Trophoblast cell (in vitro differentiated cells and primary cell): Measurements from ENCODE around the gene CLCN7.

Experiments
- DNase-seq, 2 donors: peaks; one replicate each; pipeline ENCODE4 v3.0.0-alpha.2; 2016
- H2AFZ ChIP-seq: 2 replicates; pipeline ENCODE4 v1.6.1; 2013; ENCODE audit warnings: low read length, moderate library complexity, mild to moderate bottlenecking; ENCODE audit not compliant: insufficient read depth, poor library complexity
- H2AK5ac ChIP-seq: 2 replicates; pipeline ENCODE4 v1.6.1; 2013; ENCODE audit warnings: mild to moderate bottlenecking, low read length
- H2BK120ac ChIP-seq: 2 replicates; pipeline ENCODE4 v1.6.1; 2013; ENCODE audit warnings: low read length, mild to moderate bottlenecking, moderate library complexity; ENCODE audit not compliant: insufficient read depth, poor library complexity
- H2BK12ac ChIP-seq: 2 replicates; pipeline ENCODE4 v1.6.1; 2013; ENCODE audit warnings: mild to moderate bottlenecking, low read length, moderate library complexity
- H2BK5ac ChIP-seq: 2 replicates; pipeline ENCODE4 v1.6.1; 2013; ENCODE audit warnings: low read length, low read depth, moderate library complexity, mild to moderate bottlenecking; ENCODE audit not compliant: poor library complexity
- H3K14ac ChIP-seq: 2 replicates; pipeline ENCODE4 v1.6.1; 2013; ENCODE audit warnings: mild to moderate bottlenecking, low read length
- H3K18ac ChIP-seq: 2 replicates; pipeline ENCODE4 v1.6.1; 2013; ENCODE audit warnings: mild to moderate bottlenecking, low read length
- H3K23ac ChIP-seq: 2 replicates; pipeline ENCODE4 v1.6.1; 2013; ENCODE audit warnings: low read length
- H3K27ac ChIP-seq: 2 replicates; pipeline ENCODE4 v1.5.1; 2013; ENCODE audit warnings: low read depth, mild to moderate bottlenecking, inconsistent platforms, low read length, moderate library complexity
- H3K27me3 ChIP-seq: 2 replicates; pipeline ENCODE4 v1.6.1; 2013; ENCODE audit warnings: inconsistent platforms, mild to moderate bottlenecking, low read length, moderate library complexity; ENCODE audit not compliant: insufficient read depth
- H3K36me3 ChIP-seq, 2 experiments: 1 replicate in 1 of 2; 2 replicates in 1 of 2; pipeline ENCODE4 v1.6.1; 2013; ENCODE audit warnings: low read length in 2 of 2, mild to moderate bottlenecking in 2 of 2, moderate library complexity in 1 of 2; ENCODE audit not compliant: insufficient read depth in 2 of 2, control insufficient read depth in 1 of 2
- H3K4ac ChIP-seq: 2 replicates; pipeline ENCODE4 v1.6.1; 2013; ENCODE audit warnings: low read depth, mild to moderate bottlenecking, low read length, moderate library complexity
- H3K4me1 ChIP-seq, 2 experiments: 1 replicate in 1 of 2; 2 replicates in 1 of 2; pipeline ENCODE4 v1.6.1; 2013; ENCODE audit warnings: low read length in 2 of 2, mild to moderate bottlenecking in 2 of 2, moderate library complexity in 1 of 2; ENCODE audit not compliant: insufficient read depth in 2 of 2, control insufficient read depth in 1 of 2
- H3K4me2 ChIP-seq: 2 replicates; pipeline ENCODE4 v1.6.1; 2013; ENCODE audit warnings: inconsistent platforms, mild to moderate bottlenecking, low read length, moderate library complexity
- H3K4me3 ChIP-seq: 2 replicates; pipeline ENCODE4 v1.5.1; 2013; ENCODE audit warnings: mild to moderate bottlenecking, low read depth, low read length, inconsistent platforms
- H3K79me1 ChIP-seq: one replicate; pipeline ENCODE4 v1.6.1; 2013; ENCODE audit warnings: low read length
- H3K79me2 ChIP-seq: 2 replicates; pipeline ENCODE4 v1.6.1; 2013; ENCODE audit warnings: low read length, mild to moderate bottlenecking; ENCODE audit not compliant: control insufficient read depth, insufficient read depth, poor library complexity
- H3K9ac ChIP-seq: 2 replicates; pipeline ENCODE4 v1.6.1; 2013; ENCODE audit warnings: mild to moderate bottlenecking, low read length
- H3K9me3 ChIP-seq: 2 replicates; pipeline ENCODE4 v1.6.1; 2013; ENCODE audit warnings: low read depth, mild to moderate bottlenecking, control low read depth, inconsistent platforms, low read length; ENCODE audit not compliant: insufficient read depth
- H4K12ac ChIP-seq: 2 replicates; pipeline ENCODE4 v1.6.1; 2013; ENCODE audit warnings: low read depth, mild to moderate bottlenecking, low read length, moderate library complexity
- H4K8ac ChIP-seq: 2 replicates; pipeline ENCODE4 v1.6.1; 2013; ENCODE audit warnings: low read depth, mild to moderate bottlenecking, low read length, moderate library complexity
- H4K91ac ChIP-seq: one replicate; pipeline ENCODE4 v1.6.1; 2013; ENCODE audit warnings: low read depth, mild to moderate bottlenecking, low read length, moderate library complexity
- WGBS: extraction: QIAGEN DNeasy Blood & Tissue Kit; methylation state at CpG from one replicate; pipeline ENCODE4 v1.1.7; 2013; ENCODE audit warnings: missing lambda C conversion rate; ENCODE audit not compliant: insufficient read length, insufficient coverage; ENCODE audit errors: extremely low coverage; 5-methylcytosine and 5-hydroxymethylcytosine counted together

CLCN7 gene

DNA sequence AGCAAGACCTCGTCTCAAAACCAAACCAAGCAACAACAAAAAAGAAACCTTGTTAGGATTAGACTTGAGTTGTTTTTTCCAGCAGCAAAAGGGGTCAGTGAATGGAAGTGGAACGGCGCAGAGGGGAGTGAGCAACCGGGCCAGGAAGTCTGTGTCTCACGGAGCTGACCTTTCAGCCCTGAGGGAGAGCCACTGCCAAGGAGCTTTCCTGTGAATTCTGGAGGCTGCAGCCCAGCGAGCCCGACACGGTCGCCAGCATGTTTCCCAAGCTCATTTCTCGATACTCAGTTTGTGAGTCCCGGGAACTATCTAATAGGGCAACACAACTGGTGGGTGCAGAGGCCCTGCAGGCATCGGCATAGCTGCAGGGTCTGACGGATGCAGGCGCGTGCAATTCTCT is 37.9 kb upstream of the CLCN7 start:
- no peaks in the 10 kb centered on the region for H3K27me3 ChIP-seq
- no peak overlapping the region for H2AK5ac ChIP-seq
- H2AFZ ChIP-seq, result no peak overlapping the region
- no peaks in the 10 kb centered on the region for H3K4me1 ChIP-seq
- no peak overlapping the region for H3K4ac ChIP-seq
- H3K79me2 ChIP-seq, result no peaks in the 10 kb centered on the region
- H3K79me1 ChIP-seq, result no peaks in the 10 kb centered on the region
- H3K36me3 ChIP-seq, result peaks cover 27 to 30% of the 10 kb centered on the region in 2 experiments
- no peak overlapping the region for H3K23ac ChIP-seq
- H3K14ac ChIP-seq, result no peak overlapping the region
- no peak overlapping the region for H4K91ac ChIP-seq
- no peak overlapping the region for H2BK120ac ChIP-seq
- no peak overlapping the region for H3K18ac ChIP-seq
- H4K8ac ChIP-seq, result no peak overlapping the region
- no peak overlapping the region for H3K9ac ChIP-seq
- H3K4me3 ChIP-seq, result no peak overlapping the region
- H3K27ac ChIP-seq, result no peak overlapping the region
- no peak overlapping the region for H4K12ac ChIP-seq
- no peak for DNase-seq
- no peak overlapping the region for H2BK5ac ChIP-seq
- H3K4me2 ChIP-seq, result no peak overlapping the region
- WGBS, result no CpG with 5 or more reads among the region's 15 CpGs
- H2BK12ac ChIP-seq, result no peak overlapping the region
- H3K9me3 ChIP-seq, result peaks cover 3% of the 10 kb centered on the region

DNA sequence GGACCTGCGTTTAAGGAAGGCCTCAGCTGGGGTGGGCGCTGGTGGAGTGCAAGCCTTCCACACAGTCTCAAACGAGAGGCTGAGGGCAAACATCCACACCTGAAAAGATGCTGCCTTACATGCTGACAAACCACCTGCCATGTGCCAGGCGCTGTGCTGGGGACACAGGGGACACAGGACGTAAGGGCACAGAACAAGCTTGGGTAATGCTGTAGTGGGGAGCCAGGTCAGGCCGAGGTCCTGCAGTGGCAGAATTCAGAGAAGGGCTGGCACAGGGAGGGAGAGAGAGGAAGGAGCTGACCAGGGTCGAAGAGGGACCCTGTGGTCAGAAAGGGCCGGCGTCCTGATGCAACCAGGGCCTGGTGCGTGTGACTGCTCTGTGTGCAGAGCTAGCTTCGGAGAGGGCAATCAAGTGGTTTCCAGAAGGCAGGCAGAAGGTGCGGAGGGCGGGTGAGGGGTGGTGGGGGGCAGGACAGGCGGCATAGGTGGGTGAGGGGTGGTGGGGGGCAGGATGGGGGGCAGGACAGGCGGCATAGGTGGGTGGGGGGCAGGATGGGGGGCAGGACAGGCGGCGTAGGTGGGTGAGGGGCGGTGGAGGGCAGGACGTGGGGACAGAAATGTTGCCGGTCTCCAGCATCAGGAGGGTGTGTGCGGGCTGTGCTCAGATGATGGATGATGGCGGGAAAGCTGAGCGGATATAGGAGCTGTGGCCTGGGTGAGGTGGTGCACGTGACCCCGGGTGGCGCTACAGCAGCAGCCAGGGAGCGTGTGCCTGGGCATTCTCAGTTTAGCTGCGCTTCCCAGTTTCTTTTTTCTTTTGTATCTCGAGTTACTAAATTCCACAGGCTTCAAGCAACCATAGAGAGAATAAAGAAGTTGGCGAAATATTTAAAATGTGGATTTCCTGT is 37.1 kb upstream of the CLCN7 start:
- H3K18ac ChIP-seq, result no peak overlapping the region
- no peak overlapping the region for H3K4me3 ChIP-seq
- H4K91ac ChIP-seq, result no peak overlapping the region
- H3K4ac ChIP-seq, result no peak overlapping the region
- no peak overlapping the region for H3K4me2 ChIP-seq
- DNase-seq, result no peak
- H3K79me2 ChIP-seq, result no peaks in the 10 kb centered on the region
- H2BK5ac ChIP-seq, result no peak overlapping the region
- H3K9me3 ChIP-seq, result peaks cover 7% of the 10 kb centered on the region
- no peaks in the 10 kb centered on the region for H3K4me1 ChIP-seq
- H3K14ac ChIP-seq, result no peak overlapping the region
- WGBS, result no CpG with 5 or more reads among the region's 30 CpGs
- H3K23ac ChIP-seq, result no peak overlapping the region
- no peak overlapping the region for H4K8ac ChIP-seq
- H3K36me3 ChIP-seq, result peaks cover 35 to 39% of the 10 kb centered on the region in 2 experiments
- no peak overlapping the region for H2AK5ac ChIP-seq
- no peaks in the 10 kb centered on the region for H3K79me1 ChIP-seq
- H3K27ac ChIP-seq, result no peak overlapping the region
- no peak overlapping the region for H2BK12ac ChIP-seq
- H2AFZ ChIP-seq, result no peak overlapping the region
- H3K27me3 ChIP-seq, result no peaks in the 10 kb centered on the region
- H3K9ac ChIP-seq, result no peak overlapping the region
- H4K12ac ChIP-seq, result no peak overlapping the region
- H2BK120ac ChIP-seq, result no peak overlapping the region

DNA sequence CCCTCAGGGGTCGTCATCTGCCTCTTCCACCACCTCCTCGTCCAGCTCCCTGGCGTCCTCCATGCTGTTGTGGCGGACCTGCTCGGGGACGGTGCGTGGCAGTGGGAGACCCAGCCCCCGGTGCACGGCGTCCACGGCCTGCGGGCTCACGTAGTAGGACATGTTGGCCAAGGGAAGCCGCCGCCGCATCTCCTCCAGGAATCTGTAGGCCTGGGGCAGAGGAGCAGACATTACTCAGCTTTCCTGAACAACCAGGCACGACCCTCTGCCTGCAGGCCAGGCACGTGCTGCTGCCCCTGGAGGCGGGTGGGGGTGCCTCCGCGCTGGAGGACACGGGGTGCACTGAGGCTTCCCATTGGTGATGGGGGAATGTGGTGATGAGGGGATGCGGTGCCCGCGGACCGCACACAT is 36.1 kb upstream of the CLCN7 start:
- Histone ChIP-seq H3K4me1 (no peaks in the 10 kb centered on the region), H4K8ac (no peak overlapping the region), H2AFZ (no peak overlapping the region), H3K18ac (no peak overlapping the region), H3K27me3 (no peaks in the 10 kb centered on the region), H3K27ac (no peak overlapping the region), H3K79me1 (no peaks in the 10 kb centered on the region), H3K36me3 (peaks cover 45 to 48% of the 10 kb centered on the region in 2 experiments), H3K9me3 (peaks cover 7% of the 10 kb centered on the region), H3K79me2 (no peaks in the 10 kb centered on the region), H3K14ac (no peak overlapping the region), H2BK12ac (no peak overlapping the region), H3K4ac (no peak overlapping the region), H4K12ac (no peak overlapping the region), H3K4me3 (no peak overlapping the region), H3K23ac (no peak overlapping the region), H4K91ac (no peak overlapping the region), H3K9ac (no peak overlapping the region), H2AK5ac (no peak overlapping the region), H2BK5ac (no peak overlapping the region), H2BK120ac (no peak overlapping the region), H3K4me2 (no peak overlapping the region)
- no CpG with 5 or more reads among the region's 26 CpGs for WGBS
- peak in 1 of 2 donors; percentile 18 for DNase-seq

DNA sequence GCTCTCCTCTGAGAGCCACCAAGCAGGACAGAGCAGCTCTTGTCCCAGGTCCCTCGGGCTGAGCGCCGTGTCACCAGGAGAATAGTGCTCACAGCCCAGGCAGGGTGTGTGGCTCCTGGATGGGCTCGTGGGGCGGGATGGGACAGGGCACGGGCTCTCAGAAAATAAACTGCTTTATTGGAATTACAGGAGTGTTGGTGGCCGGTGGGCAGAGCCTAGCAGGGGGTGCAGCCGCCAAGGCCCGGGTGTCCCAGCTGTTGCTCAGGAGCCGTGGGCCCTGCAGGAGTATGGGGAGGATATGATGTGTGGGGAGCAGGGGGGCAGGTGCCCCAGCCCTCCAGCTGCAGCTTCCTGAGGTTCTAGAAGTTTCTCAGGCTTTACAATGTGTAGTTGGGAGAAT is 35.4 kb upstream of the CLCN7 start:
- Histone ChIP-seq H4K91ac (no peak overlapping the region), H3K4me2 (no peak overlapping the region), H3K27me3 (no peaks in the 10 kb centered on the region), H2AFZ (no peak overlapping the region), H3K18ac (no peak overlapping the region), H3K9me3 (peaks cover 6% of the 10 kb centered on the region), H2AK5ac (no peak overlapping the region), H3K23ac (no peak overlapping the region), H3K79me2 (no peaks in the 10 kb centered on the region), H2BK5ac (no peak overlapping the region), H3K27ac (no peak overlapping the region), H2BK120ac (no peak overlapping the region), H4K12ac (no peak overlapping the region), H3K79me1 (no peaks in the 10 kb centered on the region), H3K4me1 (no peaks in the 10 kb centered on the region), H4K8ac (no peak overlapping the region), H3K9ac (no peak overlapping the region), H3K36me3 (peaks cover 52 to 54% of the 10 kb centered on the region in 2 experiments), H2BK12ac (no peak overlapping the region), H3K14ac (no peak overlapping the region), H3K4me3 (no peak overlapping the region), H3K4ac (no peak overlapping the region)
- no peak for DNase-seq
- no CpG with 5 or more reads among the region's 10 CpGs for WGBS
